GM21723 (cell line): ENCODE measurements around the gene PHLDB2.
"Not testable (repeated sequence)": the region's sequence is repeated elsewhere in the genome, so short reads cannot be mapped to it uniquely, and the experiment has no call there.

ENCODE experiments used
- ATAC-seq: cut with Tn5 transposase; IDR thresholded peaks from one replicate; pipeline ENCODE4 v1.9.1; 2021; ENCODE audit warnings: mild to moderate bottlenecking, moderate library complexity; ENCODE audit not compliant: unreplicated experiment

Gene PHLDB2

GRCh38 chr3:111859061-111859973 is at the start of gene PHLDB2:
Gene PHLDB2 (plus strand): TSS chr3:111859265. CDS start chr3:111884078, 24,813 bp downstream.
- ATAC-seq: peak; percentile 28

GRCh38 chr3:111810909-111811308 is 48.2 kb upstream of the PHLDB2 start:
- ATAC-seq: no peak

DNA sequence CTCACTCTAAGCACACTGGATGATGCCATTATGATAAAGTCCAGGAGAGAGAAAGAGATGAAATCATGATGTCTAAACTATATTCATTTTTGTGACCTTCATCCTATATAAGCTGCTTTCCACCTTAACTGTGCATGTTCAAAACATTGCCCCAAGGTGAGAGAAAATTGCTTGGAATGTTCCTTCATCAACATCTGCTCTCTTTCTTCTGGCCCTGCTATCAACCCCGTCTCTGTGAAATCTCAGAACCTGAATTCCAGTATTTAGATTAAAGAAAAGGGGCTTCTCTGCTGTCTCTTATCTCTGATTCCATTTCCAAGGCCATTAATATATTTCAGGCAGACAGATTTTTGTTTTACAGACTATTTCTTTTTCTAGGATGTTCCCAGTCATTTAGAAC is 47.3 kb upstream of the PHLDB2 start:
- no peak for ATAC-seq

DNA sequence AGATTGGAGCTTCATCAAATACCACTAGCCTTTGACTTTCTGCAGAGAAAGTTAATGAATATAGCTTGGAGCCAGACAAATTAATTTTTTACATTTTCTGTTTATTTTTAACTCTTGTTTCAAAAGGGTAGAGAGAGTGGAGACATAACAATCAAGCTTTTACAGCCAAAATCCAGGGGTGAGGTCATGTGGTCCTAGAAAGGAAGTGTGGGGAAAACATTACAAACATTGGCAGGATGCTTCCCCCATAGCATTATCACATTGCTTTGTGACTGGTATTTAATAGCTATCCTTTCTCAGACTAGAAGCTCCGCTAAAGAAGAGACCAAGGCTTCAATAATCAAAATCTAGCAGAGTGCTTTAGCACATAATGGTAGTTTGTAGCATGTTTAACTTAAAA is 46.4 kb upstream of the PHLDB2 start:
- ATAC-seq: no peak

DNA sequence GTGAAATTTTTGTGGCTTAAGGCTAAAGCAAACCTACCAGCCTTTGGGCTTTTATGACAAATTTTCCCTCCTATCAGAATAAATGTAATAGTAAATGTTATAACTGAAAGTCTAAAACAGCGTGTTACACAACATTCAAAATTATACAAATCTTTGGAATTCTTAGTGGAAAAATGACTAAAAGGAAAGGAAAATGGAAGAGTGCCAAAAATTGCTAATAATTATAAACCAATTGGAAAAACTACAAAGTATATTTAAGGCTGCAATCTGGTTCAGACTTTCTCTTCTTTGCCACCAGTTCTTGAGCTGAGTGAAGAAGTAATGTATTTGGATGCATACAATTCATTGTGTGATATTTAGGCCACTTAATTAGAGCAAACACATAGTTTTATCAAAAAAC is 45.6 kb upstream of the PHLDB2 start:
- ATAC-seq: no peak

DNA sequence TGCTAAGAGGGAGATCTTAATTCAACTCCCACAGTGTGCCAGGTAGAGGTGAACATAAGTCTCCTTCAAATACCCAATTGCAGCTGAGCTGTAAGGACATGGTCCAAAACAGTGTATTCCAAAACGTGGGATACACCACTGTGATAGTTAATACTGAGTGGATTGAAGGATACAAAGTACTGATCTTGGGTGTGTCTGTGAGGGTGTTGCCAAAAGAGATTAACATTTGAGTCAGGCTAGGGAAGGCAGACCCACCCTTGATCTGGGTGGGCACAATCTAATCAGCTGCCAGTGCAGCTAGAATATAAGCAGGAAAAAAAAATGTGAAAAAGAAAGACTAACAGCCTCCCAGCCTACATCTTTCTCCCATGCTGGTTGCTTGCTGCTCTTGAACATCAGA is 45.1 kb upstream of the PHLDB2 start:
- ATAC-seq: no peak

- not testable (repeated sequence) for ATAC-seq
These were observed 42.3 kb upstream of the PHLDB2 start for GRCh38 chr3:111816771-111817170.

DNA sequence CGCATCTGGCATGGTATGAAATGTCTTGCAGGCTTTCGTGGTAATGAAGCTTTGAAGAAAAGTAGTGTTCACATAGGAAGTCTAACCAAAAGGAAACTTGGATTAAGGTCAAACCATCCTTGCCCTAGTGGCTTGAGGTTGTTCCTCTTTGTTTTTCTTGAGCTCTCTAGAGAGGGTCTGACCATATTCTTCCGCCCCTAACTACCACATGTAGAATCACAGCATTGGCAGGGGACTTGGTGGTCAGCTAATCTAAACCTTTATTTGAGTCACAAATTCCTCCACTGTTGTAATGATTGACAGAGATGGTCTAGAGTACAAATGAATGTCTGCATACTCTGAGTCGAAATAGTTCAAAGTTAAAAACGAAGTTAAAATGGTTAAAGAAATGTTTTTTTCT is 39.1 kb upstream of the PHLDB2 start:
- no peak for ATAC-seq

DNA sequence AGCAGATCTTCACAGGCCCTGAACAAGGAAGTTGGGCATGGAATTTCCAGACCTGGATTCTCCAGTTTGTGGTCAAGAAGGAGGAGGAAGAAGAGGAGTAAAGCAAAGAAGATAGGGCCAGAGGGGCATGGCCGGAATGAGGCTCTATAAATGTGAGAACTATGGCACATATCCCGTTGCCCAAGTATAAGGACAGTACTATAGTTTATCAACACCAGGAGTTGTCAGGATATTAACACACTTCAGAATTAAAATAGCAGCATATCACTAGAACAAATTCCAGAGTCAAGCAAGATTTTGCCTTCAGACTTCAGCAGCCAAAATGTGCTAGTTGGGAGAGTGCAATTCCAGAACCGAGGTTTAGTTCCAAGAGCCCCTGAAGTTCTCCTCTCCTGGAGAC is 38.4 kb upstream of the PHLDB2 start:
- no peak for ATAC-seq

DNA sequence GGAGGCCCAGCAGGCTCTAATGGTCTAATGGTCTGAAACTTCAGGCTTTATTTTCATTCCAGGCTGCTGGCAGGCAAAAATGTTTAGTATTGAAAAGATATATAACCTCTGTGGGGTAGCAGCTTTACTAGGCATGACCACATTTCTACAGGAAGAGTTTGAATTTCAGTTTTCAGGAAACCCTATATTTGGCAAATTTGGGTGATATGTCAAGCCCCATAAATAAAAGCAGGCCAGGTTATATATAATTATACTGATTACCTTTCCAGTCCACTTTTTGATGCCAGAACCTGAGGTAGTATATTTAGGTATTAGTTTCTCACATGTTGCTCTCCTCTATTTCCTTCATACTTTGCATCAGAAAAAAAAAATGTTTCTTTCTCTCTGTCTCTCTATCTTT is 37.2 kb upstream of the PHLDB2 start:
- ATAC-seq: no peak

GRCh38 chr3:111822804-111823203 is 36.3 kb upstream of the PHLDB2 start:
- no peak for ATAC-seq

DNA sequence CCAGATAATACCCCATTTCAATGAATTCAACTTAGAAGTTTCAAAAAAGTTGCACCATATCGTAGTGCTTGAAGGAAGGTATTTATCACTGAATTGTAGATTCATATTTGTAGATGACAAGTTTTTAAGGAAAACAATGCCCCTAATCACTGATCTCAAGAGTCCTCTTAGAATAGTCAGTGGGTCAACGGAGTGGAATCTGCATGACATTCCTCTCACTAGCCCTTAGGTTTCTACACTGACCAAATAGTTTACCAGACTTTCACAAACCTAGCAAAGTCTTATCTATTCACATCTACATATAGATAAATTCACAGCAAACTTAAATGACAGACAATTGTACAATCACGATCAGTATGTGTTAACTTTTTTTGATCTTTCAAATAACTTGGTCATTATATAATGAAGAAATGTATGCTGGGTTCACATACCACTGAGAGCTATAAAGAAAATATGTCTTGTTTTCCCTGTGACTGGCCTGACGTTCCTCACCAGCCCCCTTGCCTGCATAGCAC is 35.7 kb upstream of the PHLDB2 start:
- no peak for ATAC-seq

GRCh38 chr3:111824351-111824750 is 34.7 kb upstream of the PHLDB2 start:
- ATAC-seq: no peak

DNA sequence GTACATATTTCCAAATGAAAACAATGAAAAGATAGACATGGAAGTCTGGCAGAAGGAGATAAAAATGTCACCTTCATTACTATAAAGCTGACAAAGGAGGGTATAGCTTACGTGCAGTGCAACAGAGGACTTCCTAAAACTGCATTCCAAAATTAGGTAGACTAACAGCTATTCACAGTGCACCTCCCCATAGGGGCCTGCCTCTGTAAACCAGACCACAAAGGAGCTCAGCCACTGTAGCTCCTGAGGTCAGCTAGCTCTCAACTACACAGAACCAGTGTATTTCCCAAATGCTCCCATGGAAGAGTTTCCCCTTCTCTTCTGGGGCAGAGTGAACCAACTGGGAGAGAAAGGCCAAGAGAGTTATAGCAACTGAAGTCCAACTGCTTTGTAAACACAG is 31.2 kb upstream of the PHLDB2 start:
- ATAC-seq: no peak

GRCh38 chr3:111828530-111828929 is 30.5 kb upstream of the PHLDB2 start:
- ATAC-seq: no peak

GRCh38 chr3:111829023-111829422 is 30.0 kb upstream of the PHLDB2 start:
- no peak for ATAC-seq

- no peak for ATAC-seq
These were observed 27.2 kb upstream of the PHLDB2 start for GRCh38 chr3:111831840-111832239.

GRCh38 chr3:111837112-111837511 is 22.0 kb upstream of the PHLDB2 start:
- no peak for ATAC-seq

- no peak for ATAC-seq
These were observed 20.9 kb upstream of the PHLDB2 start for GRCh38 chr3:111838133-111838532.

- ATAC-seq: no peak
These were observed 13.0 kb upstream of the PHLDB2 start for GRCh38 chr3:111846039-111846438.

DNA sequence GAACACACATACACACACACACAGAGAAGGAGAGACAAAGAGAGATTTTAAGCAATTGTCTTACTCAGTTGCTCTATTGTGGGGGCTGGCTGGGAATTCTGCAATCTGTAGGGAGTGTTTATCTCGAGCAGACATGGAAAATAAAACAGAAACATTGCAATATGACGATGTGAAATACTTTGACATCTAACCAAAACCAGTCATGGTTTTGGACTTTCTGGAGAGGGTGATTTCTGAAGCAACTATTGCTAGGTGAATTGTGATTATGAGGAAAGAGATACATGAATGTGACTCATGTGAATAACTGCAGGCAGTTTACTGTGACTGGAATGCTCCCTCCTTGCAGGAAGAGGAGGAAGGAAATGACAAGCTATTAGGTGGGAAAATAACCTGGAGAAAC is 12.3 kb upstream of the PHLDB2 start:
- no peak for ATAC-seq

GRCh38 chr3:111848283-111848682 is 10.8 kb upstream of the PHLDB2 start:
- ATAC-seq: no peak

- ATAC-seq: no peak
These were observed 10.3 kb upstream of the PHLDB2 start for GRCh38 chr3:111848778-111849177.
